Measurements from ENCODE around the gene CBFB. TPM values are rescaled to one million over a fixed set of nuclear protein-coding genes. Genes with fewer than 3 reads are reported as not detected.

The CBFB gene
- total RNA-seq (2012; rRNA removed) (48.0 and 110 TPM in 2 replicates), polyA plus RNA-seq (2012; rRNA removed) (39.8 and 44.2 TPM in 2 replicates), Bru-seq, nascent RNA (percentile 87 among the genes with signal in this experiment), BruChase-seq, experiment 1, labeled RNA remaining after a 6-hour chase (percentile 94 among the genes with signal in this experiment), BruChase-seq, experiment 2, labeled RNA remaining after a 2-hour chase (percentile 88 among the genes with signal in this experiment)
- 21.2 and 26.2 TPM in 2 replicates for polyA plus RNA-seq (2012; cell fraction: cytosol; rRNA removed)
- 21.3 and 21.6 TPM in 2 replicates for polyA plus RNA-seq (2012; cell fraction: nucleus; rRNA removed; ENCODE audit: low replicate concordance)
- long read RNA-seq, transcript CBFB-201 (6 exons, 3,136 nt): major isoform, 44 of 108 reads
- long read RNA-seq, transcript CBFB-202 (6 exons, 2,971 nt): minor isoform, 32 of 108 reads
- long read RNA-seq, partial matches to known transcripts: 2 of 108 reads
- long read RNA-seq, other reads (novel, unspliced or antisense): 30 of 108 reads

GRCh38 chr16:67028696-67029253, at the start of gene CBFB:
TSS of gene CBFB (plus strand) at chr16:67029149. CDS start at chr16:67029408, 259 bp downstream.
- DNase-seq: peak; percentile 89
- Histone ChIP-seq H3K27ac (ENCODE audit: insufficient read depth, low read length) (peak within 1 kb of the TSS; percentile 99), H3K9me1 (ENCODE audit: insufficient read depth, low read length) (peaks cover 6% of the 10 kb centered on the region; the same call in 1 of the 2 replicates), H4K91ac (ENCODE audit: insufficient read depth, low read depth, low read length) (peak within 1 kb of the TSS; percentile 92), H3K36me3 (ENCODE audit: control insufficient read depth, insufficient read depth, low read length) (peaks cover 6% of the 10 kb centered on the region), H4K20me1 (ENCODE audit: insufficient read depth, low read length) (peaks cover 27% of the 10 kb centered on the region), H3K4ac (ENCODE audit: low read depth, low read length) (peak within 1 kb of the TSS; percentile 98), H4K8ac (ENCODE audit: low read depth in 2 of 2, low read length in 2 of 2) (peak within 1 kb of the TSS; percentile 96 to 99), H3K27me3 (ENCODE audit: control insufficient read depth, insufficient read depth, low read length) (no peaks in the 10 kb centered on the region), H3K9me3 (ENCODE audit: control insufficient read depth, insufficient read depth, low read length) (no peaks in the 10 kb centered on the region), H3K18ac (ENCODE audit: low read depth, low read length) (peak within 1 kb of the TSS; percentile 92), H3K56ac (ENCODE audit: extremely low read depth, insufficient read depth, low read length) (peak within 1 kb of the TSS; percentile 93), H2AFZ (replicated peaks; ENCODE audit: low read length, poor library complexity) (peak within 1 kb of the TSS; percentile 96), H2BK15ac (ENCODE audit: low read depth, low read length) (peak within 1 kb of the TSS; percentile 17; the same call in 1 of the 3 replicates), H2BK5ac (ENCODE audit: low read depth, low read length, poor library complexity, severe bottlenecking) (peak within 1 kb of the TSS; percentile 96), H3K4me3 (ENCODE audit: insufficient read depth, low read depth, low read length) (peak within 1 kb of the TSS; percentile 85), H2BK20ac (ENCODE audit: low read depth, low read length) (peak within 1 kb of the TSS; percentile 35; the same call in 1 of the 2 replicates), H3K79me1 (ENCODE audit: low read depth in 1 of 2, low read length in 2 of 2) (peaks cover 5 to 21% of the 10 kb centered on the region in 2 experiments; a peak in 3 of 4 replicates), H3K4me1 (ENCODE audit: control insufficient read depth, insufficient read depth, low read length) (peaks cover 5% of the 10 kb centered on the region), H2AK5ac (ENCODE audit: low read depth, low read length) (peak within 1 kb of the TSS; percentile 50), H3K4me2 (ENCODE audit: low read depth, low read length) (peak within 1 kb of the TSS; percentile 94), H3K23ac (ENCODE audit: low read depth, low read length) (peak within 1 kb of the TSS; percentile 88), H2BK120ac (ENCODE audit: low read depth, low read length) (peak within 1 kb of the TSS; percentile 81), H3K14ac (replicated peaks; ENCODE audit: low read depth, low read length) (peak within 1 kb of the TSS; percentile 99), H3K9ac (ENCODE audit: low read depth, low read length) (peak within 1 kb of the TSS; percentile 99), H4K5ac (ENCODE audit: low read depth, low read length) (peak within 1 kb of the TSS; percentile 99), H2AK9ac (replicated peaks; ENCODE audit: low read depth, low read length, poor library complexity) (peak within 1 kb of the TSS; percentile 78)
- TF ChIP-seq RFX5 (IDR thresholded peaks at IDR 0.05; ENCODE audit: low read depth, low read length) (no peak), MXI1 (IDR thresholded peaks at IDR 0.05; ENCODE audit: borderline replicate concordance, low read depth, low read length) (peak; percentile 8; the same call in 1 of the 2 replicates), CHD1 (IDR thresholded peaks at IDR 0.05; ENCODE audit: low read depth, low read length) (no peak), RCOR1 (IDR thresholded peaks at IDR 0.05; ENCODE audit: insufficient replicate concordance, low read length) (no peak), CTCF (conservative IDR thresholded peaks at IDR 0.05; ENCODE audit: low read depth, low read length) (0 out of 2 replicates have a peak, but pooled peaks have one; percentile 1), ELK1 (IDR thresholded peaks at IDR 0.05; ENCODE audit: borderline replicate concordance, low read depth, low read length) (no peak), CEBPB (IDR thresholded peaks at IDR 0.05; ENCODE audit: low read depth, low read length) (no peak), POLR2A (IDR thresholded peaks at IDR 0.05; ENCODE audit: low read depth, low read length) (peak; percentile 82), FOS (IDR thresholded peaks at IDR 0.05; ENCODE audit: low read depth, low read length) (no peak)
- in situ Hi-C loops (cut with MboI; ENCODE audit: low sequenced_read_pairs) (no loop called here), intact Hi-C loops (cut with micrococcal nuclease) (no loop called here), dilution Hi-C loops (cut with HindIII; ENCODE audit: low sequenced_read_pairs, unreplicated experiment) (no loop called here)
- peak; percentile 94 for ATAC-seq (ENCODE audit: low read depth)
- no TSS peak for BruUV-seq (replicated peaks)
- CTCF ChIA-PET: interaction anchor here (0.6 to 1.4 kb wide), 4 partner anchors 11 to 127 kb away, joined by 3 to 5 read pairs (median 3); no protein-coding TSS in a partner anchor
- WGBS, 2 experiments (ENCODE audit: extremely low coverage in 2 of 2, insufficient read length in 1 of 2): 3% methylated on average over 29 of the region's 69 CpGs; no CpG with 5 or more reads in 1 of the 2 experiments
- POLR2A ChIA-PET (ENCODE audit: unreplicated experiment): interaction anchor here (0.6 to 1.0 kb wide), 2 partner anchors 9 to 127 kb away, joined by 4 read pairs; no protein-coding TSS in a partner anchor

All from IMR-90 (cell line).